ENCODE measurements around the gene PHF11.

Gene PHF11

DNA sequence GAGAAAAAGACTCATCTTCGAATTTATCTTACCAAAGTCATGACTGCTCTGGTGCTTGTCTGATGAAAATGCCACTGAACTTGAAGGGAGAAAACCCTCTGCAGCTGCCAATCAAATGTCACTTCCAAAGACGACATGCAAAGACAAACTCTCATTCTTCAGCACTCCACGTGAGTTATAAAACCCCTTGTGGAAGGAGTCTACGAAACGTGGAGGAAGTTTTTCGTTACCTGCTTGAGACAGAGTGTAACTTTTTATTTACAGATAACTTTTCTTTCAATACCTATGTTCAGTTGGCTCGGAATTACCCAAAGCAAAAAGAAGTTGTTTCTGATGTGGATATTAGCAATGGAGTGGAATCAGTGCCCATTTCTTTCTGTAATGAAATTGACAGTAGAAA lies 19.2 kb upstream of the PHF11 start:
- no peak overlapping the region for H3K27ac ChIP-seq (ENCODE audit: low read depth, low read length, poor library complexity, severe bottlenecking)
- H3K9ac ChIP-seq (ENCODE audit: low read length), result no peak overlapping the region

DNA sequence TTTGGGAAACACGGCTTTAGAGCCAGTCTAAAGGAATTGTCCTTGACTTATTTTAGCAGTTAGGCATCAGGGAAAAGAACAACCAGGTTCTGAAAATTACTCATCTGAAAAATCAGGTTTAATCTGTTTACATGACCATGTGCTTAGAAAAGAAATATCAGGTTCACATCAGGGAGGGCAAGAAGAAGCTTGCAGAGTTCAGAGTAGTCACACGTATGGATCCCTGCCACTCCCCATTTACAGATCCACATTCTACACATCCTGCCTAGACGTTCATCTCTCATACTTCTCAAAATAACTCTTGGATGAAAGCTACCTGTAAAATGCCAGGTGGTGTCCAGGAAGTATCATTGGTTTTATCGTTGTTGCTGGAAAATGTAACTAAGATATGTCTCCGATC lies 14.0 kb upstream of the PHF11 start:
- no peak overlapping the region for H3K4me3 ChIP-seq (ENCODE audit: low read depth, low read length, poor library complexity, severe bottlenecking)
- H3K79me2 ChIP-seq (ENCODE audit: insufficient read depth, low read length), result no peaks in the 10 kb centered on the region
- no peaks in the 10 kb centered on the region for H3K9me2 ChIP-seq (ENCODE audit: low read depth, low read length)
- H3K27ac ChIP-seq (ENCODE audit: low read depth, low read length, poor library complexity, severe bottlenecking), result no peak overlapping the region
- H3K4me1 ChIP-seq (ENCODE audit: insufficient read depth, low read length, severe bottlenecking), result no peaks in the 10 kb centered on the region
- TF ChIP-seq, protein P1, sequence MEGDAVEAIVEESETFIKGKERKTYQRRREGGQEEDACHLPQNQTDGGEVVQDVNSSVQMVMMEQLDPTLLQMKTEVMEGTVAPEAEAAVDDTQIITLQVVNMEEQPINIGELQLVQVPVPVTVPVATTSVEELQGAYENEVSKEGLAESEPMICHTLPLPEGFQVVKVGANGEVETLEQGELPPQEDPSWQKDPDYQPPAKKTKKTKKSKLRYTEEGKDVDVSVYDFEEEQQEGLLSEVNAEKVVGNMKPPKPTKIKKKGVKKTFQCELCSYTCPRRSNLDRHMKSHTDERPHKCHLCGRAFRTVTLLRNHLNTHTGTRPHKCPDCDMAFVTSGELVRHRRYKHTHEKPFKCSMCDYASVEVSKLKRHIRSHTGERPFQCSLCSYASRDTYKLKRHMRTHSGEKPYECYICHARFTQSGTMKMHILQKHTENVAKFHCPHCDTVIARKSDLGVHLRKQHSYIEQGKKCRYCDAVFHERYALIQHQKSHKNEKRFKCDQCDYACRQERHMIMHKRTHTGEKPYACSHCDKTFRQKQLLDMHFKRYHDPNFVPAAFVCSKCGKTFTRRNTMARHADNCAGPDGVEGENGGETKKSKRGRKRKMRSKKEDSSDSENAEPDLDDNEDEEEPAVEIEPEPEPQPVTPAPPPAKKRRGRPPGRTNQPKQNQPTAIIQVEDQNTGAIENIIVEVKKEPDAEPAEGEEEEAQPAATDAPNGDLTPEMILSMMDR (IDR thresholded peaks at IDR 0.05; ENCODE audit: low read length), result no peak
- TF ChIP-seq EZH2 (IDR thresholded peaks at IDR 0.05; ENCODE audit: borderline replicate concordance, low read length), result no peak
- no peak overlapping the region for H3K9ac ChIP-seq (ENCODE audit: low read length)
- H3F3A ChIP-seq (ENCODE audit: insufficient read depth, low read length), result no peaks in the 10 kb centered on the region
- no peak overlapping the region for H3K4me2 ChIP-seq (ENCODE audit: low read length)
- H3K27me3 ChIP-seq (ENCODE audit: insufficient read depth, low read length), result no peaks in the 10 kb centered on the region
- peaks cover 91% of the 10 kb centered on the region for H3K36me3 ChIP-seq (ENCODE audit: insufficient read depth, low read length)
- H3K9me3 ChIP-seq (ENCODE audit: low read length), result no peaks in the 10 kb centered on the region
- H2AFZ ChIP-seq (ENCODE audit: low read length), result no peak overlapping the region
- no peaks in the 10 kb centered on the region for H4K20me1 ChIP-seq (ENCODE audit: insufficient read depth, low read length)

More for the DNA sequence above, 19.2 kb upstream of the PHF11 start:
- Histone ChIP-seq H3K79me2 (ENCODE audit: insufficient read depth, low read length) (no peaks in the 10 kb centered on the region), H3K9me3 (ENCODE audit: low read length) (no peaks in the 10 kb centered on the region), H3K27me3 (ENCODE audit: insufficient read depth, low read length) (no peaks in the 10 kb centered on the region), H3K4me1 (ENCODE audit: insufficient read depth, low read length, severe bottlenecking) (no peaks in the 10 kb centered on the region), H3K9me2 (ENCODE audit: low read depth, low read length) (no peaks in the 10 kb centered on the region), H3F3A (ENCODE audit: insufficient read depth, low read length) (no peaks in the 10 kb centered on the region), H4K20me1 (ENCODE audit: insufficient read depth, low read length) (no peaks in the 10 kb centered on the region), H2AFZ (ENCODE audit: low read length) (no peak overlapping the region), H3K4me2 (ENCODE audit: low read length) (no peak overlapping the region), H3K4me3 (ENCODE audit: low read depth, low read length, poor library complexity, severe bottlenecking) (no peak overlapping the region), H3K36me3 (ENCODE audit: insufficient read depth, low read length) (peaks cover 94% of the 10 kb centered on the region)
- TF ChIP-seq, protein P1 (IDR thresholded peaks at IDR 0.05; ENCODE audit: low read length), result no peak
- no peak for TF ChIP-seq EZH2 (IDR thresholded peaks at IDR 0.05; ENCODE audit: borderline replicate concordance, low read length)

DNA sequence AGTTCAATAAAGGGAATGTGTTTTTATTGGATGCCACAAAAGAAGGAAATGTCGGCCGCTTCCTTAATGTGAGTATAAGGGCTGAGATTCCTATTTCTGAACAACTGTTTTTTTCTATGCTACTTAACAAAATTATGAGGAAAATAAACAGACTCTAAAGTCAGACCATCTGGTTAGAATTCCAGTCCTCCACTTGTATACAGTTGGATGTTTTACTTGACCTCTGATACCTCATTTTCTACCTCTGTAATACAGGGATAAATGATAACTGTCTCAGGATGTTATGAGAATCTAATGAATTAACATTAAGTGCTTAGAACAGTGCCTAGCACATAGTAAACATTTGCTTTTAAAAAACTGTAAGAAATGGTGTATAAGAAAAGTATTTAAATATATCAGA lies 7.2 kb upstream of the PHF11 start:
- Histone ChIP-seq H3K4me3 (ENCODE audit: low read depth, low read length, poor library complexity, severe bottlenecking) (no peak overlapping the region), H3K27me3 (ENCODE audit: insufficient read depth, low read length) (no peaks in the 10 kb centered on the region), H3K4me1 (ENCODE audit: insufficient read depth, low read length, severe bottlenecking) (peaks cover 7% of the 10 kb centered on the region), H3K36me3 (ENCODE audit: insufficient read depth, low read length) (peaks cover 56% of the 10 kb centered on the region), H2AFZ (ENCODE audit: low read length) (no peak overlapping the region), H4K20me1 (ENCODE audit: insufficient read depth, low read length) (no peaks in the 10 kb centered on the region), H3K9me2 (ENCODE audit: low read depth, low read length) (no peaks in the 10 kb centered on the region), H3K79me2 (ENCODE audit: insufficient read depth, low read length) (no peaks in the 10 kb centered on the region), H3K4me2 (ENCODE audit: low read length) (no peak overlapping the region), H3F3A (ENCODE audit: insufficient read depth, low read length) (no peaks in the 10 kb centered on the region; the same call in 1 of the 2 replicates), H3K9ac (ENCODE audit: low read length) (no peak overlapping the region), H3K27ac (ENCODE audit: low read depth, low read length, poor library complexity, severe bottlenecking) (no peak overlapping the region), H3K9me3 (ENCODE audit: low read length) (no peaks in the 10 kb centered on the region)
- TF ChIP-seq, protein P1 (IDR thresholded peaks at IDR 0.05; ENCODE audit: low read length), result no peak
- no peak for TF ChIP-seq EZH2 (IDR thresholded peaks at IDR 0.05; ENCODE audit: borderline replicate concordance, low read length)
